HepG2 (cell line): ENCODE measurements around the gene ANKRD1. TPM values are rescaled to one million over a fixed set of nuclear protein-coding genes. Genes with fewer than 3 reads are reported as not detected.

Experiments used
- FOXA1 ChIP-seq, 2 experiments: fragments of 450-650 bp in 1 of 2; sonication (generic) in 1 of 2; formaldehyde crosslinking in 1 of 2; IDR thresholded peaks; 2 replicates each; pipeline versions ENCODE4 v1.4.0 to v1.6.1; 2016 to 2020; ENCODE audit warnings: missing genetic modification reagents in 1 of 2
- FOXJ3 ChIP-seq: sonication (generic); formaldehyde crosslinking; IDR thresholded peaks from 2 replicates; pipeline ENCODE4 v1.4.0; 2020; ENCODE audit warnings: missing genetic modification reagents, mild to moderate bottlenecking, borderline replicate concordance
- HOXD1 ChIP-seq: sonication (generic); formaldehyde crosslinking; IDR thresholded peaks from 2 replicates; pipeline ENCODE4 v1.5.0; 2020; ENCODE audit warnings: missing genetic modification reagents
- MAZ ChIP-seq, 2 experiments: sonication (generic) in 1 of 2; formaldehyde crosslinking in 1 of 2; IDR thresholded peaks; 2 replicates each; pipeline versions ENCODE4 v1.5.0 to v1.6.1; 2012 to 2020; ENCODE audit warnings: low read depth in 2 of 2, mild to moderate bottlenecking in 2 of 2, borderline replicate concordance in 1 of 2, improper control_type of control experiment in 1 of 2, low read length in 1 of 2, missing genetic modification reagents in 1 of 2, moderate library complexity in 1 of 2
- NR1H2 ChIP-seq: sonication (generic); formaldehyde crosslinking; IDR thresholded peaks from 2 replicates; pipeline ENCODE4 v1.8.1; 2022; ENCODE audit warnings: low read depth, missing genetic modification reagents, borderline replicate concordance
- RBAK ChIP-seq: sonication (generic); formaldehyde crosslinking; IDR thresholded peaks from 2 replicates; pipeline ENCODE4 v1.5.1; 2020; ENCODE audit warnings: mild to moderate bottlenecking, missing genetic modification reagents
- SP5 ChIP-seq: IDR thresholded peaks from 2 replicates; pipeline ENCODE4 v1.6.1; 2016; ENCODE audit warnings: low read depth, borderline replicate concordance
- TEAD2 ChIP-seq: sonication (generic); formaldehyde crosslinking; IDR thresholded peaks from 2 replicates; pipeline ENCODE4 v1.9.0; 2021; ENCODE audit warnings: missing genetic modification reagents
- ZNF484 ChIP-seq: sonication (generic); formaldehyde crosslinking; IDR thresholded peaks from 2 replicates; pipeline ENCODE4 v1.5.1; 2020; ENCODE audit warnings: mild to moderate bottlenecking, low read depth, missing genetic modification reagents, borderline replicate concordance
- ZNF562 ChIP-seq: sonication (generic); formaldehyde crosslinking; IDR thresholded peaks from 2 replicates; pipeline ENCODE4 v1.8.0; 2022; ENCODE audit warnings: missing genetic modification reagents, borderline replicate concordance
- ZNF619 ChIP-seq: sonication (generic); formaldehyde crosslinking; IDR thresholded peaks from 2 replicates; pipeline ENCODE4 v1.4.0; 2020; ENCODE audit warnings: mild to moderate bottlenecking, missing genetic modification reagents
- ZNF672 ChIP-seq: sonication (generic); formaldehyde crosslinking; IDR thresholded peaks from 2 replicates; pipeline ENCODE4 v1.8.1; 2022; ENCODE audit warnings: missing genetic modification reagents
- ZNF761 ChIP-seq: sonication (generic); formaldehyde crosslinking; conservative IDR thresholded peaks from 2 replicates; pipeline ENCODE4 v1.4.0; 2020; ENCODE audit warnings: mild to moderate bottlenecking, missing genetic modification reagents
- ZNF792 ChIP-seq: IDR thresholded peaks from 2 replicates; pipeline ENCODE4 v1.6.1; 2016
- ZNF879 ChIP-seq: sonication (generic); formaldehyde crosslinking; IDR thresholded peaks from 2 replicates; pipeline ENCODE4 v1.8.1; 2023; ENCODE audit warnings: missing genetic modification reagents
- ZSCAN21 ChIP-seq: sonication (generic); formaldehyde crosslinking; IDR thresholded peaks from 2 replicates; pipeline ENCODE4 v1.8.0; 2022; ENCODE audit warnings: mild to moderate bottlenecking, missing genetic modification reagents, moderate library complexity, borderline replicate concordance
- polyA plus RNA-seq, 8 experiments: library from polyadenylated mRNA; depleted of rRNA in 3 of 8; stranded (reverse) in 7 of 8; unstranded in 1 of 8; fragments of >200 nt; fragmentation: Illumina TruSeq in 4 of 8; extraction: Trizol in 4 of 8; gene quantifications; 2 replicates each; pipeline versions ENCODE4 v1.2.1 to v1.2.3, GENCODE V29; 2011 to 2016; ENCODE audit warnings: low read depth in 4 of 8, missing spikeins in 1 of 8, mixed read lengths in 1 of 8; ENCODE audit not compliant: insufficient read depth in 1 of 8
- total RNA-seq, 5 experiments: library from RNA; depleted of rRNA; stranded (reverse); fragments of >200 nt; fragmentation: Illumina TruSeq; extraction: Trizol; gene quantifications; 2 replicates each; pipeline ENCODE4 v1.2.3, GENCODE V29; 2016; ENCODE audit warnings: low read depth in 1 of 5
- TF ChIP-seq, protein P1 (sequence below): IDR thresholded peaks from 2 replicates; pipeline ENCODE4 v1.6.1; 2016; ENCODE audit warnings: low read depth, borderline replicate concordance
- TF ChIP-seq, protein P2 (sequence below): sonication (generic); formaldehyde crosslinking; IDR thresholded peaks from 2 replicates; pipeline ENCODE4 v1.5.0; 2020; ENCODE audit warnings: mild to moderate bottlenecking, missing genetic modification reagents, moderate library complexity
- TF ChIP-seq, protein P3 (sequence below): IDR thresholded peaks from 2 replicates; pipeline ENCODE4 v1.6.1; 2016
- TF ChIP-seq, protein P4 (sequence below): sonication (generic); formaldehyde crosslinking; conservative IDR thresholded peaks from 2 replicates; pipeline ENCODE4 v1.8.0; 2022; ENCODE audit warnings: low read depth, missing genetic modification reagents

Gene ANKRD1
- total and polyA plus RNA-seq, 2 of the 13 experiments (the other 11 are each of a cell fraction or from before 2014, with no cell fraction given): 19.4 to 41.8 TPM

DNA sequence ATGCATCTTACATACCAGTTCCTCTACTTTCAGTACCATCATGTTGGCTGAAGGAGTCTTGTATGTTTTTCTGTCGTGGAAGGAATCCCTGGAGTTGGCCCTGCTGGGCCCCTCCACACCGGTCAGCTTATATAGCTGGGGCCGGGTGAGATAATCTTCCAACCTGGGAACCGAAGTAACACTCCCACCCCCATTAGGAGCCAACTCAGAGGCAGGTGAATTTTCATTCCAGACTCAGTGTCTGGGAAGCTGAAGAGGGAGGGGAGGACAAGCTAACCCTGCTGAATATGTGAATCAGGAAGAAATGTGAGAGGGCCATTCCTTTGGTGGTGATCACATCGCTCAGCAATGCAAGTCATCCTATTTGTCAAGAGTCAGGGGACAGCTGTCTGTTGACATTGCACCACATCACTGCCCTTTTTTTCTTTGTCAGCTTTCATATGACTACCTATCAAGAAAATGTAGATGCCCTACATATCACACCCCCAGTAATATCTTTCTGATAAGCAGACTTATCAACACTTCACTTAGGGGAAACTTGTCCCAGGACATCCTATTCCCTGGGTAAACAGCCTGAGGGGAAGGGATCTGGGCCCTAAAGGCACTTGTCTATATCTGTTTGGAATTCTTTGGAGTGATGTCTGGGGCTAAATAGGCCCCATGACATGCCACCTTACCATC, at the start of gene ANKRD1 (continued):
- TF ChIP-seq ZNF484 (CRISPR knock-in tag) (no peak), TEAD2 (no peak), ZNF672 (no peak), ZNF562 (no peak), SP5 (CRISPR knock-in tag) (no peak), ZNF792 (no peak), FOXA1 (IDR thresholded peaks at IDR 0.05) (peak; percentile 81), FOXA1 (CRISPR knock-in tag; IDR thresholded peaks at IDR 0.05) (peak; percentile 96), ZNF879 (CRISPR knock-in tag) (no peak), ZNF761 (CRISPR knock-in tag) (peak; percentile 49; the same call in 1 of the 2 replicates), MAZ (IDR thresholded peaks at IDR 0.05; ENCODE audit: borderline replicate concordance, low read depth, low read length) (peak; percentile 42; the same call in 1 of the 2 replicates), MAZ (CRISPR knock-in tag; IDR thresholded peaks at IDR 0.05; ENCODE audit: low read depth) (no peak), NR1H2 (CRISPR knock-in tag) (no peak), FOXJ3 (CRISPR knock-in tag) (peak; percentile 68), RBAK (no peak), ZSCAN21 (CRISPR knock-in tag) (no peak), HOXD1 (0 out of 2 replicates have a peak, but pooled peaks have one; percentile 64), ZNF619 (CRISPR knock-in tag) (no peak)
- TF ChIP-seq, protein P1, sequence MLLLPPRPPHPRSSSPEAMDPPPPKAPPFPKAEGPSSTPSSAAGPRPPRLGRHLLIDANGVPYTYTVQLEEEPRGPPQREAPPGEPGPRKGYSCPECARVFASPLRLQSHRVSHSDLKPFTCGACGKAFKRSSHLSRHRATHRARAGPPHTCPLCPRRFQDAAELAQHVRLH (CRISPR knock-in tag): 0 out of 2 replicates have a peak, but pooled peaks have one; percentile 37
- TF ChIP-seq, protein P2, sequence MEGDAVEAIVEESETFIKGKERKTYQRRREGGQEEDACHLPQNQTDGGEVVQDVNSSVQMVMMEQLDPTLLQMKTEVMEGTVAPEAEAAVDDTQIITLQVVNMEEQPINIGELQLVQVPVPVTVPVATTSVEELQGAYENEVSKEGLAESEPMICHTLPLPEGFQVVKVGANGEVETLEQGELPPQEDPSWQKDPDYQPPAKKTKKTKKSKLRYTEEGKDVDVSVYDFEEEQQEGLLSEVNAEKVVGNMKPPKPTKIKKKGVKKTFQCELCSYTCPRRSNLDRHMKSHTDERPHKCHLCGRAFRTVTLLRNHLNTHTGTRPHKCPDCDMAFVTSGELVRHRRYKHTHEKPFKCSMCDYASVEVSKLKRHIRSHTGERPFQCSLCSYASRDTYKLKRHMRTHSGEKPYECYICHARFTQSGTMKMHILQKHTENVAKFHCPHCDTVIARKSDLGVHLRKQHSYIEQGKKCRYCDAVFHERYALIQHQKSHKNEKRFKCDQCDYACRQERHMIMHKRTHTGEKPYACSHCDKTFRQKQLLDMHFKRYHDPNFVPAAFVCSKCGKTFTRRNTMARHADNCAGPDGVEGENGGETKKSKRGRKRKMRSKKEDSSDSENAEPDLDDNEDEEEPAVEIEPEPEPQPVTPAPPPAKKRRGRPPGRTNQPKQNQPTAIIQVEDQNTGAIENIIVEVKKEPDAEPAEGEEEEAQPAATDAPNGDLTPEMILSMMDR: no peak
- TF ChIP-seq, protein P3, sequence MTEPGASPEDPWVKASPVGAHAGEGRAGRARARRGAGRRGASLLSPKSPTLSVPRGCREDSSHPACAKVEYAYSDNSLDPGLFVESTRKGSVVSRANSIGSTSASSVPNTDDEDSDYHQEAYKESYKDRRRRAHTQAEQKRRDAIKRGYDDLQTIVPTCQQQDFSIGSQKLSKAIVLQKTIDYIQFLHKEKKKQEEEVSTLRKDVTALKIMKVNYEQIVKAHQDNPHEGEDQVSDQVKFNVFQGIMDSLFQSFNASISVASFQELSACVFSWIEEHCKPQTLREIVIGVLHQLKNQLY (CRISPR knock-in tag): peak; percentile 33; the same call in 1 of the 2 replicates
- TF ChIP-seq, protein P4, sequence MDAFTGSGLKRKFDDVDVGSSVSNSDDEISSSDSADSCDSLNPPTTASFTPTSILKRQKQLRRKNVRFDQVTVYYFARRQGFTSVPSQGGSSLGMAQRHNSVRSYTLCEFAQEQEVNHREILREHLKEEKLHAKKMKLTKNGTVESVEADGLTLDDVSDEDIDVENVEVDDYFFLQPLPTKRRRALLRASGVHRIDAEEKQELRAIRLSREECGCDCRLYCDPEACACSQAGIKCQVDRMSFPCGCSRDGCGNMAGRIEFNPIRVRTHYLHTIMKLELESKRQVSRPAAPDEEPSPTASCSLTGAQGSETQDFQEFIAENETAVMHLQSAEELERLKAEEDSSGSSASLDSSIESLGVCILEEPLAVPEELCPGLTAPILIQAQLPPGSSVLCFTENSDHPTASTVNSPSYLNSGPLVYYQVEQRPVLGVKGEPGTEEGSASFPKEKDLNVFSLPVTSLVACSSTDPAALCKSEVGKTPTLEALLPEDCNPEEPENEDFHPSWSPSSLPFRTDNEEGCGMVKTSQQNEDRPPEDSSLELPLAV: no peak
